KMS-11 (cell line): ENCODE results near the gene IP6K1.
"Not testable (repeated sequence)": the region's sequence is repeated elsewhere in the genome, so short reads cannot be mapped to it uniquely, and the experiment has no call there.

ENCODE experiments used
- H2AFZ ChIP-seq: fragments of 200-600 bp; sonication (generic); 2 replicates; pipeline ENCODE4 v1.6.1; 2016; ENCODE audit warnings: antibody characterized with exemption, mixed run types, low read depth
- H3K27ac ChIP-seq: fragments of 200-600 bp; sonication (generic); 2 replicates; pipeline ENCODE4 v1.6.1; 2016; ENCODE audit warnings: mild to moderate bottlenecking, mixed run types
- H3K27me3 ChIP-seq: fragments of 200-600 bp; sonication (generic); 2 replicates; pipeline ENCODE4 v1.6.1; 2017; ENCODE audit warnings: mild to moderate bottlenecking, low read depth, mixed run types, moderate library complexity; ENCODE audit not compliant: insufficient read depth
- H3K36me3 ChIP-seq: fragments of 200-600 bp; sonication (generic); 2 replicates; pipeline ENCODE4 v1.6.1; 2017; ENCODE audit warnings: mild to moderate bottlenecking, mixed run types; ENCODE audit not compliant: insufficient read depth
- H3K4me1 ChIP-seq: fragments of 200-600 bp; sonication (generic); 2 replicates; pipeline ENCODE4 v1.6.1; 2016; ENCODE audit warnings: mild to moderate bottlenecking, low read depth, mixed run types; ENCODE audit not compliant: poor library complexity, severe bottlenecking
- H3K4me2 ChIP-seq: fragments of 200-600 bp; sonication (generic); 2 replicates; pipeline ENCODE4 v1.7.0; 2016; ENCODE audit warnings: mild to moderate bottlenecking, mixed run types
- H3K4me3 ChIP-seq: fragments of 200-600 bp; sonication (generic); IDR thresholded peaks from 2 replicates; pipeline ENCODE4 v1.6.1; 2017; ENCODE audit warnings: low read depth, low read length, mixed read lengths; ENCODE audit not compliant: insufficient read depth
- H3K79me2 ChIP-seq: fragments of 200-600 bp; sonication (generic); 2 replicates; pipeline ENCODE4 v1.6.1; 2016; ENCODE audit warnings: low read depth, mixed run types; ENCODE audit not compliant: insufficient read depth
- H3K9ac ChIP-seq: fragments of 200-600 bp; sonication (generic); 2 replicates; pipeline ENCODE4 v1.6.1; 2016; ENCODE audit warnings: mild to moderate bottlenecking, mixed run types
- H4K20me1 ChIP-seq: fragments of 200-600 bp; sonication (generic); 2 replicates; pipeline ENCODE4 v1.6.1; 2016; ENCODE audit warnings: mild to moderate bottlenecking, mixed run types; ENCODE audit not compliant: insufficient read depth
- TF ChIP-seq, protein P1 (sequence below): fragments of 200-600 bp; sonication (generic); conservative IDR thresholded peaks from 2 replicates; pipeline ENCODE4 v1.6.1; 2017; ENCODE audit warnings: low read depth, mild to moderate bottlenecking, antibody characterized with exemption, low read length, moderate library complexity, mixed read lengths

Gene IP6K1

DNA sequence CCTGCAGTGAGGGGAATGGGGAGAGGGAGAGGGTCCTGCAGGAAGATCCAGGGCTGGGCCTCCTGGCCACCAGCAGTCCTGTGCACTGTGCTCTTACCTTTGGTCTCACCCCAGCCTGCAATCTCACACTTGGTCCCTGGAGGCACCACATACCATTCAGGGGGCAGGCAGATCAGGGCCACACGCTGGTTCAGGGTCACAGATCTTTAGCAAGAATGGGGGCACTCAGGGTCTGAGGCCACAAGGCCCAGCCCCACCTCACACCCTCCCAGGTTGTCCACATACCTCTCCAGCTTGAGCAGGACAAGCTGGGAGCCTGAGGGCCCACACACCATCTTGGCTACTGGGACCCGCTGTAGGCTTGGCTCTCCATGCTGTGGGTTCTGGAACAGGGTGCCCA is 101.9 kb downstream of the IP6K1 start:
- H3K4me1 ChIP-seq, H3K4me2 ChIP-seq, H4K20me1 ChIP-seq, H3K36me3 ChIP-seq, H3K79me2 ChIP-seq, H3K4me3 ChIP-seq, H3K27me3 ChIP-seq, H2AFZ ChIP-seq, H3K27ac ChIP-seq, H3K9ac ChIP-seq: not testable (repeated sequence)

DNA sequence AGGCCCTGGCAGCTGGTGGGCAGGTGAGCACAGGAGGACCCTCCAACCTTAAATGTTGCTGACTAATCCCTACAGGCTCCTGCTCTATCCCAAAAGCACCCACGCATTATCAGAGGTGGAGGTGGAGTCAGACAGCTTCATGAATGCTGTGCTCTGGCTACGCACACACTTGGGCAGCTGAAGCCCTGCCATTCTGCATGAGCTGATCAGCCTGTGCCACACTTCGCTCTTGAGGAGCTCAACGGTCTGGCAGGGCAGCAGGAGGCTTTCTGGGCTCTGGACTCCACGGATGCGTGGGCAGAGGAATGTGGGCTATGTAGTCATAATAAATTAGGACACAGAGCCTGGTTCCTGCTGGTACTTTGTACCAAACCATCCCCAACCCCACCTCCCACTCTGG is 103.2 kb downstream of the IP6K1 start:
- Histone ChIP-seq H4K20me1 (no peaks in the 10 kb centered on the region), H3K27ac (no peak overlapping the region), H3K36me3 (no peaks in the 10 kb centered on the region)

DNA sequence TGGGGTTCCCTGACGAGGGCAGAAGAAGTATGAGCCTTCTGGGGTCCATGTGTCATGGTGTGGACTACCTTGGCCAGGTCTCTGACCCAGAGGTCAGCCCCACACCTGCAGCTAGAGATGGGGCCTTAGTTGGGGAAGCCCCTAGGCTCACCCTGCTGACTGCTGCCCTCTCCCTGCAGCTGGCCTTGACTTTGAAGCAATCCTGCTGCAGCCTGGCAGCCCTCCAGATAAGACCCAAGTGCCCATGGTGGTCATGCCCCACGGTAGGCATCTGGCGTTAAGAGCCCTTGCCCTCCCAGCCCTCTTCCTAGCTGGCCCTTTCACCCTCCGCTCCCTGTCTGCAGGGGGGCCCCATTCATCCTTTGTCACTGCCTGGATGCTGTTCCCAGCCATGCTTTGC is 104.8 kb downstream of the IP6K1 start:
- H3K9ac ChIP-seq: no peak overlapping the region
- no peak overlapping the region for H2AFZ ChIP-seq
- H4K20me1 ChIP-seq: no peaks in the 10 kb centered on the region
- H3K4me3 ChIP-seq: no peak overlapping the region
- no peaks in the 10 kb centered on the region for H3K4me1 ChIP-seq
- H3K36me3 ChIP-seq: no peaks in the 10 kb centered on the region
- no peaks in the 10 kb centered on the region for H3K27me3 ChIP-seq
- TF ChIP-seq, protein P1, sequence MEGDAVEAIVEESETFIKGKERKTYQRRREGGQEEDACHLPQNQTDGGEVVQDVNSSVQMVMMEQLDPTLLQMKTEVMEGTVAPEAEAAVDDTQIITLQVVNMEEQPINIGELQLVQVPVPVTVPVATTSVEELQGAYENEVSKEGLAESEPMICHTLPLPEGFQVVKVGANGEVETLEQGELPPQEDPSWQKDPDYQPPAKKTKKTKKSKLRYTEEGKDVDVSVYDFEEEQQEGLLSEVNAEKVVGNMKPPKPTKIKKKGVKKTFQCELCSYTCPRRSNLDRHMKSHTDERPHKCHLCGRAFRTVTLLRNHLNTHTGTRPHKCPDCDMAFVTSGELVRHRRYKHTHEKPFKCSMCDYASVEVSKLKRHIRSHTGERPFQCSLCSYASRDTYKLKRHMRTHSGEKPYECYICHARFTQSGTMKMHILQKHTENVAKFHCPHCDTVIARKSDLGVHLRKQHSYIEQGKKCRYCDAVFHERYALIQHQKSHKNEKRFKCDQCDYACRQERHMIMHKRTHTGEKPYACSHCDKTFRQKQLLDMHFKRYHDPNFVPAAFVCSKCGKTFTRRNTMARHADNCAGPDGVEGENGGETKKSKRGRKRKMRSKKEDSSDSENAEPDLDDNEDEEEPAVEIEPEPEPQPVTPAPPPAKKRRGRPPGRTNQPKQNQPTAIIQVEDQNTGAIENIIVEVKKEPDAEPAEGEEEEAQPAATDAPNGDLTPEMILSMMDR: no peak
- H3K4me2 ChIP-seq: no peak overlapping the region
- H3K27ac ChIP-seq: no peak overlapping the region
- no peaks in the 10 kb centered on the region for H3K79me2 ChIP-seq

More for the DNA sequence above, 103.2 kb downstream of the IP6K1 start:
- no peaks in the 10 kb centered on the region for H3K4me1 ChIP-seq
- no peak overlapping the region for H2AFZ ChIP-seq
- no peaks in the 10 kb centered on the region for H3K79me2 ChIP-seq
- no peaks in the 10 kb centered on the region for H3K27me3 ChIP-seq
- H3K4me3 ChIP-seq: no peak overlapping the region
- no peak overlapping the region for H3K4me2 ChIP-seq
- TF ChIP-seq, protein P1: no peak
- H3K9ac ChIP-seq: no peak overlapping the region

DNA sequence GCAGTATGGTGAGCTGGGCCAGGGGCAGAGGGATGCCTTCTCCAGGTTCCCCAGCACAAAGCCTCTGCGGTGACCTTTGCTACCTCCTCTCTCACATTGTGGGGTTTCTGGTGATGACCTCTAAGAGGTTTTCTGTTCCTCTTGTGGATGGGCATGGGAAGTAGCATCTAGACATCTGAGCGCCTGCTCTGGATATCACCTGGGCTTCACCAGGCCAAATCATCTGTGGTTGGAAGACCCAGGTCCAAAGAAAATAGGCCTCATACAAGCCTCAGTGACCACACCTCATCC is 105.2 kb downstream of the IP6K1 start:
- Histone ChIP-seq H3K4me3 (no peak overlapping the region), H3K36me3 (no peaks in the 10 kb centered on the region), H4K20me1 (no peaks in the 10 kb centered on the region)

DNA sequence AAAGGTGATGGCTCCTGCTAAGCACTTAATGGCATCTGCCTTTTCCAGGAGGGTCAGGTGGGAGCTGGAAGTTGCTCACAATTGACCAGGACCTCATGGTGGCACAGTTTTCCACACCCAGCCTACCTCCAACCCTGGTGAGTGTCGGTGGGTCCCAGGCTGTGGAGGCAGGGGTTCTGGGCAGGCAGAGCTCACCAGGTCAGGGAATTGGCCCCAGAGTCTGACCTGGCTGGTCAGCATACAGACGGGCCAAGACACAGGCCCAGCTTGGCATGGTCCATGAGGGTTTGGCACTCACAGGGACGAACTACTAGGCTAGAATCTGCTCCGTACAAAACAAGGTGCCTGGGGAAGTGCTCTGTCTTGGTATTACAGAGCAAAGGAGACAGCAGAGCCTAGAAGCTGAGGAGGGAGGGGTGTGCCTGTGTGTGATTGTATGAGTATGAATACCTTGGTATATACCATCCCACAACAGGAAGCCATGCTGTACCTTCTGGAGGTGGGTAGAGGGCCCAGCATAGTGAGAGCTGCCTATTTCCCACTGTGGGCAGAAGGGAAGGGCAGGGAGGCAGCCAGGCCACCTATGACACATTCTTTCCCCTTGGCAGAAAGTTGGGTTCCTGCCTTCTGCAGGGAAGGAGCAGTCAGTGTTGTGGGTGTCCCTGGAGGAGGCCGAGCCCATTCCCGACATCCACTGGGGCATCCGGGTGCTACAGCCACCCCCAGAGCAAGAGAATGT is 105.7 kb downstream of the IP6K1 start:
- no peak overlapping the region for H3K4me2 ChIP-seq
- no peaks in the 10 kb centered on the region for H3K36me3 ChIP-seq
- TF ChIP-seq, protein P1: no peak
- no peak overlapping the region for H2AFZ ChIP-seq
- no peaks in the 10 kb centered on the region for H4K20me1 ChIP-seq
- no peak overlapping the region for H3K4me3 ChIP-seq
- H3K27ac ChIP-seq: no peak overlapping the region
- no peaks in the 10 kb centered on the region for H3K4me1 ChIP-seq
- H3K27me3 ChIP-seq: no peaks in the 10 kb centered on the region
- H3K79me2 ChIP-seq: no peaks in the 10 kb centered on the region
- H3K9ac ChIP-seq: no peak overlapping the region

More for the DNA sequence above, 105.2 kb downstream of the IP6K1 start:
- no peak overlapping the region for H3K9ac ChIP-seq
- H3K27me3 ChIP-seq: no peaks in the 10 kb centered on the region
- H3K27ac ChIP-seq: no peak overlapping the region
- H2AFZ ChIP-seq: no peak overlapping the region
- no peak overlapping the region for H3K4me2 ChIP-seq
- H3K79me2 ChIP-seq: no peaks in the 10 kb centered on the region
- no peaks in the 10 kb centered on the region for H3K4me1 ChIP-seq
- TF ChIP-seq, protein P1: no peak
